DND-41 (cell line): ENCODE results near the gene DHRS3.

ENCODE experiments used
- EZH2 ChIP-seq: IDR thresholded peaks from 3 replicates; pipeline ENCODE4 v1.6.1; 2012; ENCODE audit warnings: borderline replicate concordance, low read depth, mild to moderate bottlenecking, moderate library complexity, low read length, inconsistent platforms; ENCODE audit not compliant: severe bottlenecking
- TF ChIP-seq, protein P1 (sequence below): IDR thresholded peaks from 2 replicates; pipeline ENCODE4 v1.5.1; 2012; ENCODE audit warnings: borderline replicate concordance, low read length, moderate library complexity, mild to moderate bottlenecking; ENCODE audit not compliant: poor library complexity, severe bottlenecking; ENCODE audit errors: extremely low read depth

DNA sequence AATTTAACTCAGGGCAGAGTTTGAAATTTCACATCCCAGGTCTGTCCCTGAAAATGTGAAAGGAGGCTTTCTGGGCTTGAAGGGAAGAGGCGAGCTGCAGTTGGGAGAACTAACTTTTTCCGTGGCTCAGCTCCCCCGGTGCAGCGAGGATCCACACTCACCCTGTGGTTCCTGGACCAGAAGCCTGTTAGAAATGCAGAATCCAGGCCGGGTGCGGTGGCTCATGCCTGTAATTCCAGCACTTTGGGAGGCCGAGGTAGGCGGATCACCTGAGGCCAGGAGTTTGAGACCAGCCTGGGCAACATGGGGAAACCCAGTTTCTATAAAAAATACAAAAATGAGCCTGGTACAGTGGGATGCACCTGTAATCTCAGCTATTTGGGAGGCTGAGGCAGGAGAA lies 2.9 kb upstream of the DHRS3 start:
- no peak for TF ChIP-seq EZH2
- TF ChIP-seq, protein P1, sequence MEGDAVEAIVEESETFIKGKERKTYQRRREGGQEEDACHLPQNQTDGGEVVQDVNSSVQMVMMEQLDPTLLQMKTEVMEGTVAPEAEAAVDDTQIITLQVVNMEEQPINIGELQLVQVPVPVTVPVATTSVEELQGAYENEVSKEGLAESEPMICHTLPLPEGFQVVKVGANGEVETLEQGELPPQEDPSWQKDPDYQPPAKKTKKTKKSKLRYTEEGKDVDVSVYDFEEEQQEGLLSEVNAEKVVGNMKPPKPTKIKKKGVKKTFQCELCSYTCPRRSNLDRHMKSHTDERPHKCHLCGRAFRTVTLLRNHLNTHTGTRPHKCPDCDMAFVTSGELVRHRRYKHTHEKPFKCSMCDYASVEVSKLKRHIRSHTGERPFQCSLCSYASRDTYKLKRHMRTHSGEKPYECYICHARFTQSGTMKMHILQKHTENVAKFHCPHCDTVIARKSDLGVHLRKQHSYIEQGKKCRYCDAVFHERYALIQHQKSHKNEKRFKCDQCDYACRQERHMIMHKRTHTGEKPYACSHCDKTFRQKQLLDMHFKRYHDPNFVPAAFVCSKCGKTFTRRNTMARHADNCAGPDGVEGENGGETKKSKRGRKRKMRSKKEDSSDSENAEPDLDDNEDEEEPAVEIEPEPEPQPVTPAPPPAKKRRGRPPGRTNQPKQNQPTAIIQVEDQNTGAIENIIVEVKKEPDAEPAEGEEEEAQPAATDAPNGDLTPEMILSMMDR = no peak
